GM12874 (cell line): ENCODE results near the gene CFAP91.

ENCODE experiments used
- TF ChIP-seq, protein P1 (sequence below): IDR thresholded peaks from 2 replicates; pipeline ENCODE4 v1.5.1; 2011; ENCODE audit warnings: low read depth, mild to moderate bottlenecking, control low read depth, low read length, moderate library complexity; ENCODE audit not compliant: insufficient read depth

The CFAP91 gene

DNA sequence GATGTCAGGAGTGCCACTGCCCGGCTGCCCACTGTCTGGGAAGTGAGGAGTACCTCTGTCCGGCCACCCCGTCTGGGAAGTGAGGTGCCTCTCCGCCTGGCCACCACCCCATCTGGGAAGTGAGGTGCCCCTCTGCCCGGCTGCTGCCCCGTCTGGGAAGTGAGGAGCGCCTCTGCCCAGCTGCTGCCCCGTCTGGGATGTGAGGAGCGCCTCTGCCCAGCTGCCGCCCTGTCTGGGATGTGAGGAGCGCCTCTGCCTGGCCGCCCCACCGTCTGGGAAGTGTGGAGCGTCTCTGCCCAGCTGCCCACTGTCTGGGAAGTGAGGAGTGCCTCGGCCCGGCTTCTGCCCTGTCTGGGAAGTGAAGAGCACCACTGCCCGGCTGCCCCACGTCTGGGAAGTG, 28.9 kb upstream of the CFAP91 start:
- TF ChIP-seq, protein P1, sequence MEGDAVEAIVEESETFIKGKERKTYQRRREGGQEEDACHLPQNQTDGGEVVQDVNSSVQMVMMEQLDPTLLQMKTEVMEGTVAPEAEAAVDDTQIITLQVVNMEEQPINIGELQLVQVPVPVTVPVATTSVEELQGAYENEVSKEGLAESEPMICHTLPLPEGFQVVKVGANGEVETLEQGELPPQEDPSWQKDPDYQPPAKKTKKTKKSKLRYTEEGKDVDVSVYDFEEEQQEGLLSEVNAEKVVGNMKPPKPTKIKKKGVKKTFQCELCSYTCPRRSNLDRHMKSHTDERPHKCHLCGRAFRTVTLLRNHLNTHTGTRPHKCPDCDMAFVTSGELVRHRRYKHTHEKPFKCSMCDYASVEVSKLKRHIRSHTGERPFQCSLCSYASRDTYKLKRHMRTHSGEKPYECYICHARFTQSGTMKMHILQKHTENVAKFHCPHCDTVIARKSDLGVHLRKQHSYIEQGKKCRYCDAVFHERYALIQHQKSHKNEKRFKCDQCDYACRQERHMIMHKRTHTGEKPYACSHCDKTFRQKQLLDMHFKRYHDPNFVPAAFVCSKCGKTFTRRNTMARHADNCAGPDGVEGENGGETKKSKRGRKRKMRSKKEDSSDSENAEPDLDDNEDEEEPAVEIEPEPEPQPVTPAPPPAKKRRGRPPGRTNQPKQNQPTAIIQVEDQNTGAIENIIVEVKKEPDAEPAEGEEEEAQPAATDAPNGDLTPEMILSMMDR = no peak

DNA sequence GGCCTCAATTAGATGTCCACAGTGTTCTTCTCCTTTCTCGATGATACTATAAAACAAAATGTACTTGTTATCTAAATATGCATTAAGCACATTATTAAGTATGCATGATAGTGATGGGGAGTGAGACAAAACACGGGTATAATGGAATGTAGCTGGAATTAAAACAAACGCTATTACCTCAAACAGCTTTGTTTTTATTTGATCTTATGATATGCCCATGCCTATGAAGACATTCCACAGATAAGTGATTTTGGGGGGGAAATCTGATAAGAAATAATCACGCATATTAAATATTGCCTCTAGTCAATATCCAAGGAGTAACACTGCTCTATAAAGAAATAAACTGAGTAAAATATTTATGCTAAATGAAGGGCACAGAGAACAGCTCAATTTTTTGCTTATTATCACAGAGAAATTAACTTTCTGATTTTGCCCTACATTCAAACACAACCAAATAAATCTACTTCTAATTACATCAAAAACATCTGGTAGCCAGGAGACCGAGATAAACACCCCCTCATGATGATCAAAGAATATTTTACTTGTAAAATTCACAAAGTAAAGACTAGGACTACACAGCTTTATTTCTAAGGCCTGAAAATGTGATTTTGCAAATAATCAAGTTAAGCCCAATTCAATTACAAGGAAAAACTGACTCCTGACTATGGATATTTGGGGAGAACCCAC, 27.5 kb upstream of the CFAP91 start:
- TF ChIP-seq, protein P1 = no peak

DNA sequence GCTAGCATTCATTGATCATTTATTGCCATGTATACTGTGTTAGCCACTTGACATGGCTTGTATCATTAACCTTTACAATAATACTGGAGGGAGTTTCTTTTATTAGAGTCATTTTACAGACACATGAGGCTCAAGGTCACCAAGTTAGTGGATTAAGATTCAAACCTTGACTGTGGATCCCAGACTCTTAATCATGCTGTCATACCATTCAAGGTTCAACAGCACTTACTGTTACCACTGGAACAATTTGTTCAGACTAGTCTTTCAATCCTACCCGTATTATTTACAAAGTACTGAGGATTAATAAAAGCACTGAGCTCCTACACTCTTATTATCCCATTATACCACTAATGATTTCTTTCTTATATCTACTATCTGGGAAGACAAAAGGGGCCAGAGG, 26.8 kb upstream of the CFAP91 start:
- TF ChIP-seq, protein P1 = no peak

DNA sequence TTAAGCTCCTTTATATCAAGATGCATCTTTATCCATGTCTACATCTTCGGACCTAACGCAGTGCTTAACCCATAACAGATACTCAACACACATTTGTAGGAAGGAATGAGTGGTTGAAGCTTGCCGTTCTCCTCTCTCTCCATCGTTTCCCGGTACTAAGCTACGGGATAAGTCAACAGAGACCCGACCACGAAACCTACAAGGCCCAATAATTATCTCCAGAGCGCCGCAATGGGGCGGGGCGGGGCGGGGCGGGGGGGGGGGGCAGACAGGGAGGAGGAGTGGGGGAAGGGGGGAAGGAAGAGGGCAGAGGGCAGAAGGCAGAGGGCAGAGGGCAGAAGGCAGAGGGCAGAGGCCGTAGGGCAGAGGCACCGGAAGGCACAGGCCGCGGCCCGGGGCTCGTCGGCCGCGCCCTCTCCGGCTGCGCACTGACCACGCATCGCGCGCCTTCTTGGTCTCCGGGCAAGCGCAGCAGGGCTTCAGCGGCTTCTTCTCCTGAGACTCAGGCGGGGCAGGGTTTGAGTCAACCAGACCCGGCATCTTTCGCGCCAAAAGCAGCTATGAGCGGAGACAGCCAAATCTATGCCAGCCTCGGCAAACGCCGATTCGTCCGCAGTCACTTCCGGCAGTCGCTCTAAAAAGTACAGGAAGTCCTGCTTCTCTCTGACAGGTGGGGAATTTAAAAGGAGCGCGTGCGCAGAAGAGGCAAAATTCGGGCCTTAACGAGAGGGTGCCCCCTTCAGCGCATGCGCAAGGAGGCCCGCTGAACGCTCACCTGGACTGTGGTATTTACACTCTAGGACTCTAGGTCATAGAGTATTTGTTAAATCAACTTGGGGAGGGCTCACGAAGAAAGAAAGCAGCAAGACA, 25.8 kb upstream of the CFAP91 start, which contains the start of gene COX17:
TSS of gene COX17 (minus strand) at position 636 of the 870 bp plus-strand sequence. CDS start at position 540, 96 bp downstream.
- TF ChIP-seq, protein P1 = no peak

DNA sequence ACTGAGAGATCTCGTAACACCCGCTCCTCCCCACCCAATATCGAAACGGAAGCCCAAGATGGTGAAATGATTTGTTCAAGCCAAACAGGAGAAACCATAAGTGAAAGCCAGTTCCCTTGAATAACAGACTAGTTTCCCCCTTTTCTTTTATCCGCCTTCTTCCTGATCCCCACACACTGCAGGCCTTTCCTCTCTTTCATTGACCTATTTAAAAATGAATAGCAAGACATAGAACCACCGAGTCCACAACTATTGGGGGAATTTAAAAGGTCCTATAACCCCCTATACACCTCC, 25.2 kb upstream of the CFAP91 start:
- TF ChIP-seq, protein P1 = no peak

DNA sequence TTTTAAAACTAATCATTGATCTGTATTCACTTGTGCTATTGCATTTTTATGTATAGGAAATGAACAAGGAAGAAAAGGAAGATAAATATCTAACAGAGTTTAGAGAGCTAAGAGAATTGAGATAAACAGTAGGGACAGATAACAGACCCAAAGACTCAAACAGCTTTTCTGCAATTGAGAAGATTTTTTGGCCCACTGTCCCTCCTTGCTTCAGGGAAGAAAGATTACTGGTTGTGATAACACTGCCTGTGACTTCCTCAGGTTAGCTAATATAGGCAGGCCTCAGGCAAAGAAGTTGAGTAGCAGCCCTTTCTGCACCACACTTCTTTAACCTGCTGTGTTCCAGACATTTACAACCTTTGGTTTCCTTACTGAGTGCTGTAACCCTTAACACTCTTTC, 22.9 kb upstream of the CFAP91 start:
- TF ChIP-seq, protein P1 = no peak

DNA sequence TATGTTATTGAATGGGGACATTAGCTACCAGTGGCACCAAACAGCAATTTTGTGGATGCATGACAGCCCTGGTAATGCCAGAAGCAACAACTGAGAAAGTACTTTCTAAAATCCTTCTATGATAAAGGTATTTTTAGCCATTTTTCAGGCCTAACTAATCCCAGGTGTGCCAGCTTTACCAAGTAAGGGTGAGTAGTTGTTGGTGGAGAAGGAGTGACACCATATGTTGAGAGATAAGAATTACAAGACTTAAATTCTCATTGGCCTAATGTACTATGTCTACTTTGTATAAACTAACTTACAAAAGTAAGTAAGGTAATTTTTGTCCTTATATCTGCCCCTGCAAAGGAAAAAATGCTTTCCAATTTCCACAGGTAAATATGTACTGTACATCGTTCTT, 21.5 kb upstream of the CFAP91 start:
- TF ChIP-seq, protein P1 = 0 out of 2 replicates have a peak, but pooled peaks have one; percentile 35
